Dermis microvascular lymphatic vessel endothelial cell (primary cell): ENCODE data around the gene BPHL. TPM values are rescaled to one million over a fixed set of nuclear protein-coding genes. Genes with fewer than 3 reads are reported as not detected.
"Not testable (repeated sequence)": the region's sequence is repeated elsewhere in the genome, so short reads cannot be mapped to it uniquely, and the experiment has no call there.

ENCODE experiments used
- DNase-seq, 2 donors: peaks; one replicate each; pipeline versions ENCODE4 v3.0.0 to v3.0.0-alpha.2; 2010; ENCODE audit warnings: low read depth in 2 of 2
- total RNA-seq: library from RNA; depleted of rRNA; stranded (reverse); fragments of >200 nt; gene quantifications from 2 replicates; pipeline ENCODE4 v1.2.1, GENCODE V29; 2014

BPHL gene
- total RNA-seq, 1 donor from 2014 or later, result 10.0 TPM

DNA sequence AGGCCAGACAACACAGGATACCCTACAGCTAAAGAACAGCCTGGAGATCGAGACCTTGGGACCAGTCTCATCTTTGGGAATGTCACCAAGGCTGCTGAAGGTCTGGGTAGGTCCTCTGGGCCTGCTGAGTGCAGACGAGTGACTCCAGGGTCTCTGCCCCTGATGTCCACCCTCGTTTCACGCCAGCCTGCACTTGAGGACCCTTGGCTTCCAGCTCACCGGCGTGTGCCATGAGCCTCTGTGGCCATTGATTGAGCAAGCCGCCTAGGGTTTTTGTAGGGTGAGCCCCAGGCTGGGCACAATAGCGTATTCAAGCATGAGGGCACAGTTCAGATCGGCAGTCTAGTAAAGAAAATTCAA lies 4.3 kb downstream of the BPHL start:
- no peak for DNase-seq

GRCh38 chr6:3124667-3125066 lies 6.2 kb downstream of the BPHL start:
- no peak for DNase-seq

DNA sequence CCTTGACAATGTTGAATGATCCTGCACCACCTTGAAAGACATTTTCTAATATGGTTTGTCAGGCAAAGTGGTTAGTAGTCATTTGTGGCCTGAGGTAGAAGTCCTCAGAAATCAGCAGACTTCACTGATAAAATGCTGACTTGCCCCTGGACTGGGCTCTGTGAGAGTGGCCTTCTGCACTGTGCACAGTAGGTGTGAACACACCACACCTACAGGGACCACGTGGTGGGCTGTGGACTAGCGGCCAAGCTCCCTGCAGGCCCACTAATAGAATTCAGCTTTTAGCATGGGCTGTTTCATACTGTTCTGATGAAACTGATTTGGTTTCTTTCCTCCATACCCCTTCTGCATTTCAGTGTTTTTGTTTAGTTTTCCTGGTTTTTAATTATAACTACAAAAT lies 7.3 kb downstream of the BPHL start:
- DNase-seq, result no peak

- no peak for DNase-seq
These were observed 10.0 kb downstream of the BPHL start for GRCh38 chr6:3128356-3129108.

DNA sequence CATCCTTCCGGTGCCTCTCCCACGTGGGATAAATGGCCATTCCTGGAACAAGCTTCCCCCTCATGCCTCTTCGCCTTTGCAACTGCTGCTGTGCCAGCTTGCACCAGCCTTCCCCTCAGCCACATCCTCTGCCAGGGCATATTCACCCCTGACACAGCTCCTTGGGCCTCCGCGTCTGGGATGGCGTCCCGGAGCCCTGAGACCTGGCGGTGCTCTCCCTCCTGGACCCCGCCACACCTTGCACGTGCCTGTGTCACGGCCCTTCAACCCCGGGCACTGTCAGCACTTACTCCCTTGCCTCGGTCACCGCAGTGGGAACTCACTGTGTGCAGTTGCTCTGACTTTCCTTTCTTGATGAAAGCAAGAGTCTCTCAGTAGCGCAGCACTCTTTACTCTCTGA lies 13.2 kb downstream of the BPHL start:
- DNase-seq, result no peak

DNA sequence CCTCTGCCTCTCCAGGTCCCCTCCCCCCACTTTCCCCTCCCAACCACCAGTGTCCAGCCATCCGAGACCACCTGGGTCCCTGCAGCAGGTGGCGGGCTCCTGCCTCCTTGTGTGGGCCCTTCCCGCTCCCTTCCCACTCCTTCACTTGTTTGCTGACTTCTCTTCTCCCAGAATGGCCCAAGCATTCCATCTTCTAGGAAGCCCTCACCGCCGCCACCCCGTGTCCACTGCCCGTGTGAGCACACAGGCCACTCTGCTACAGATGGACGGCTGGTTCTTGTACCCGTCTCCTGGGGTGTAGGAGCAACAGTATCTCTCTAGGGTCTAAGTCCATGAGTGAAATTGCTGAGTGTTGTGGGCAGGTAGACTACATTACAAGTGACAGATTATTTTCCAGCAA lies 15.0 kb downstream of the BPHL start:
- DNase-seq, result no peak

- no peak for DNase-seq
These were observed 17.3 kb downstream of the BPHL start for GRCh38 chr6:3135668-3136291.

- no peak for DNase-seq
These were observed 17.9 kb downstream of the BPHL start for GRCh38 chr6:3136292-3137011.

DNA sequence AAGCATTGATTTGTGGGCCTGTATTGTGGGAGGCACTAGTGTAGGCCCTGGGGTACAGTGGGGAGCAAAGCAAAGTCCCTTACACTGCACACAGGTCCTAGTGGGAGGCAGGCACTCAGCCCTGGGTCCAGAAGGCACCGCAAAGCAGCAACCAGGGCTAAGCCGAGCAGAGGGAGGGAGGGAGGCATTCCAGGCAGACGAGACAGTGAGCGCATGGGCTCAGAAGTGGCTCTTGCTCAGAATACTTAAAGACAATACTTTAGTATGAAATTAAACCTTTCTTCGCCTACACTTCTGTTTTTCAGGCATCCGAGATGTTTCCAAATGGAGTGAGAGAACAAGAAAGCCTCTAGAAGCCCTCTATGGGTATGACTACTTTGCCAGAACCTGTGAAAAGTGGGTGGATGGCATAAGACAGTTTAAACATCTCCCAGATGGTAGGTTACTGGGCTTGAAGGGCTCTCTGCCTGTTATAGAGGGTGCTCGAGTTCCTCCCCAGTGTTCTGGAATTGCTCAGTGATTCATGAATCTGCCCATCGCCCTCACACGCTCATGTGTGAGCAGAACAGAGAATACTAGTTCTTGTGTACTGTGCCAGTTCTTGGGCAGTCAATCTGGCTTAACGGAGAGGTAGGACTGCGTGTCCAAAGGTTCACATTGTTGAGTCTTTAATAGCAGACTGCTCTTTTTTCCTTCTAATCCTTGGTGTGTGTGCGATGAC lies 18.7 kb downstream of the BPHL start:
- no peak for DNase-seq

DNA sequence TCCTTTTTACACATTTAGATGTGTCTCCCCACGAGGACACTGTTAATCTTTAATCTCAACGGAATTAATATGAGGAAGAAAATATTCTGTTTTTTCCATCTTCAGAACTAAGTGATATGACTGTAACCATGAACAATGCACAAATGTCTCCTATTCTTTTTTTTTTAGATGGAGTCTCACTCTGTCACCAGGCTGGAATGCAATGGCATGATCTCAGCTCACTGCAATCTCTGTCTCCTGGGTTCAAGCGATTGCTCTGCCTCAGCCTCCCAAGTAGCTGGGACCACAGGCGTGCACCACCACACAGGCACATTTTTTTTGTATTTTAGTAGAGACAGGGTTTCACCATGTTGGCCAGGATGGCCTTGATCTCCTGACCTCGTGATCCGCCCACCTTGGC lies 19.4 kb downstream of the BPHL start:
- DNase-seq, result not testable (repeated sequence)

GRCh38 chr6:3138341-3138740 lies 19.8 kb downstream of the BPHL start:
- peak; percentile 35 to 56 for DNase-seq

GRCh38 chr6:3139090-3139903 lies 20.8 kb downstream of the BPHL start:
- peak; percentile 61 to 81 for DNase-seq

DNA sequence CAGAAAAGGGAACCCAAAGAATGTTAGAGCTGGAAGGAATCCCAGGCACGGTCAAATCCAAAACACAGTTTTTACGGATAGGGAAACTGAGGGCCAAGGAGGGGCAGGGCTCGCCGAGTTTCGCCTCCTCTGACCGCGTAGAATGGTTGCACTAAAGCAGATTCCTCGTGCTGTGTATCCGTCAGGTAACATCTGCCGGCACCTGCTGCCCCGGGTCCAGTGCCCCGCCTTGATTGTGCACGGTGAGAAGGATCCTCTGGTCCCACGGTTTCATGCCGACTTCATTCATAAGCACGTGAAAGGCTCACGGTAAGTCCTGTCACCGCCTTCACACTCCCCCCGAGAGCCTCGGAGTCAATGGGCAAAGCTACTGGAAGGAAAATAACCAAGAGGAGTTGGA lies 21.7 kb downstream of the BPHL start:
- DNase-seq, result no peak

GRCh38 chr6:3142536-3142935 lies 24.0 kb downstream of the BPHL start:
- DNase-seq, result no peak

DNA sequence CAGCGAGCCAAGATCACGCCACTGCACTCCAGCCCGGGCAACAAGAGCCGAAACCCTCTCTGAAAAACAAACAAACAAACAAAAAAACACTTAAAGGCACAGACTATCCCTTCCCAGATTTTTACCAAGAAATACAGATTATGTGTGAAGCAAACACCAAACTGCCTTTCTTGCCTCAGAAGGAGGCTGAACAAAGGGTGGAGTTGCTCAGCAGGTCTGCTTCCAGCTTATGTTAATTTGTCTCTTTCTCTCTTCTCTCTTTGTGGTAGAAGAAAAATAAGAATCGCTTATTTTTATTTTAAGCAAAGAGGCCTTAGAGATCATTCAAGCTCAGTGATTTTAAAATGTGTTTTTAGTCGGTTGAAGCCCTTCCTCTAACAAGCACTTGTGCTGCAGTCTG lies 24.6 kb downstream of the BPHL start:
- DNase-seq, result no peak

DNA sequence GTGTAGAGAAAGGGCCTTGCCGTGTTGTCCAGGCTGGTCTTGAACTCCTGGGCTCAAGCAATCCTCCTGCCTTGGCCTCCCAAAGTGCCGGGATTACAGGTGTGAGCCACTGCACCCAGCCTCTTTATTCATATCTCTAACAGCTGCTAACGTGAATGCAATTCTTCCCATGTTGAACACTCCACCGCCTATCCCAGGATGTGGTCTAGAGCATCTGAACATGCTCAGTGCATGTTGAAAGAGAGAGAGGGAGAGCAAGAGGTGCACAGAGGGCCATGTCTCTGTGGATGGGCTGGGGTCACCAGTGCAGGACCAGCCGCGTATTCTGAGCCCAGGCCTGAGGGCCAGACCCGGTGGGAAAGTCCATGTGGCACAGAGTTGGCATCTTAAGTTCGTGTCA lies 26.1 kb downstream of the BPHL start:
- DNase-seq, result no peak

DNA sequence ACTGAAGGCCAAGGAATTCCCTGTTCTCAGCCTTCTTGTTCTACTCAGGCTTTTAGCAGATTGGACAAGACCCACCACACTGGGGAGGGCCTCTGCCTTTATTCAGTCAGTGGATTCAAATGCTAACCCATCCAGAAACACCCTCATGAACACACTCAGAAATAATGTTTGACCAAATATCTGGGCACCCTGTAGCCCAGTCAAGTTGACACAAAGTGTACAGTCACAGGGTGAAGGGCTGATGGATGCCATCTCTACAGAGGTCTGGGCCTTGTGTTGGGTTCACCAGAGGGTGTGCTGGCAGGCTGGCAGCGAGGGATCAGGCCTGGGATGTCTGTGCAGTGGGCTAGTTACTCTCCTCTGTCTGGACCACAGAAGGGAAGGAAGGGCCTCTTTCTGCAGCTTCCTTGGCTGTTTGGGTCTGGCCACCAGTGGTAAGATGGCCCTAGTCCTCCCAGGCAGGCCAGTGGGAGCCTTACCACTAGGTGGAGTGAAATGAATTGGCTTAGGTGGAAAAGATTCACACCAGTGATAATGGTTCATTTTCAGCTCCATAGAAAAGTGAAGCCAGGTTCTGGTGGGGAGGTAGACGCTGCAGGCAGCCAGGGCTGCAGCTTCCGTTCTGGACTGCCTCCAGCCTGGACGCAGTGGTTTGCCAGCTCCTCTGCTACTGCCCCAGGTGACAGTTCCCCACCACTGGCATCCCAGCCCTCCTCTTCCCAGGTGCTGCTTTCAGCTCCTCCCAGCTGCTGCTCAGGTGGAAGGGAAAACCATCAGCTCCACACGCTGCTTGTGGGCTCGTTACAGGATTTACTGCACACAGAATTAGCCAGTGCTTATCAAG lies 29.6 kb downstream of the BPHL start:
- DNase-seq, result no peak

GRCh38 chr6:3151691-3152090 lies 33.2 kb downstream of the BPHL start:
- DNase-seq, result no peak

DNA sequence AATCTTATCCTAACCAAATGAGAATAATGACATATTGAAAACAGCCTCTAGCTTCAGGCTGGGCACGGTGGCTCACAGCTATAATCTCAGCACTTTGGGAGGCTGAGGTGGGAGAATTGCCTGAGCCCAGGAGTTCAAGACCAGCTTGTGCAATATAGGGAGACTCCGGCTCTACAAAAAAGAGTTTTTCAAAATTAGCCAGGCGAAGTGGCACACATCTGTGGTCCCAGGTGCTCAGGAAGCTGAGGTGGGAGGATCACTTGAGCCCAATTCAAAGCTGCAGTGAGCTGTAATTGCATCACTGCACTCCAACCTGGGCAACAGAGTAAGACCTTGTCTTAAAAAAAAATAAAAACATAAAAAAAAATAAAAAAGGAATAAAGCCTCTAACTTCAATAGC lies 34.2 kb downstream of the BPHL start:
- no peak for DNase-seq

DNA sequence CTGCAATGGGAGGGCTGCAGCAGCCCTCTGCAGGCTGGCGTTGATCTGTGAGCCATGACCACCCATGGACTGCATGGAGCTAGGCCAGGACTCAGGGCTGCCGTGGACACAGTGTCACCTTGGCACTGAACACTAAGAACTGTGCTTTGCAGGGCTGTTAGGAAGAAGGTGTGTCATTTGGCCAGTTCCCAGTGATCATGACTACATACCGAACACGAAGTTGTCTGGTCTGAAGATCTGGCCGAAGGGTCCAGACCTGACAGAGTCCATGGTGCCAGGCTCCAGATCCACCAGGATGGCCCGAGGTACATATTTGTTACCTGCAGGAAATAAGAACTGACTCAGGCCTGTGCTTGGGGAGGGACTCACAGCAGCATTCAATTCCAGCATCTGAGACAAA lies 36.9 kb downstream of the BPHL start:
- DNase-seq, result not testable (repeated sequence)
